Epithelial cell of proximal tubule (primary cell): ENCODE results near the gene TSPAN14. TPM values are rescaled to one million over a fixed set of nuclear protein-coding genes. Genes with fewer than 3 reads are reported as not detected.
"Not testable (repeated sequence)": the region's sequence is repeated elsewhere in the genome, so short reads cannot be mapped to it uniquely, and the experiment has no call there.

Experiments
- DNase-seq: peaks from one replicate; pipeline ENCODE4 v3.0.0-alpha.2; 2011; ENCODE audit warnings: low read depth
- H3K4me3 ChIP-seq: 2 replicates; pipeline ENCODE4 v1.5.1; 2011; ENCODE audit warnings: low read depth, mild to moderate bottlenecking, low read length
- total RNA-seq: library from RNA; depleted of rRNA; stranded (reverse); fragments of >200 nt; gene quantifications from 2 replicates; pipeline ENCODE4 v1.2.3, GENCODE V29; 2015
- TF ChIP-seq, protein P1 (sequence below): conservative IDR thresholded peaks from 2 replicates; pipeline ENCODE4 v1.5.1; 2012; ENCODE audit warnings: low read depth, mild to moderate bottlenecking, low read length

The TSPAN14 gene
- total RNA-seq, 1 donor from 2014 or later, result 139 TPM

DNA sequence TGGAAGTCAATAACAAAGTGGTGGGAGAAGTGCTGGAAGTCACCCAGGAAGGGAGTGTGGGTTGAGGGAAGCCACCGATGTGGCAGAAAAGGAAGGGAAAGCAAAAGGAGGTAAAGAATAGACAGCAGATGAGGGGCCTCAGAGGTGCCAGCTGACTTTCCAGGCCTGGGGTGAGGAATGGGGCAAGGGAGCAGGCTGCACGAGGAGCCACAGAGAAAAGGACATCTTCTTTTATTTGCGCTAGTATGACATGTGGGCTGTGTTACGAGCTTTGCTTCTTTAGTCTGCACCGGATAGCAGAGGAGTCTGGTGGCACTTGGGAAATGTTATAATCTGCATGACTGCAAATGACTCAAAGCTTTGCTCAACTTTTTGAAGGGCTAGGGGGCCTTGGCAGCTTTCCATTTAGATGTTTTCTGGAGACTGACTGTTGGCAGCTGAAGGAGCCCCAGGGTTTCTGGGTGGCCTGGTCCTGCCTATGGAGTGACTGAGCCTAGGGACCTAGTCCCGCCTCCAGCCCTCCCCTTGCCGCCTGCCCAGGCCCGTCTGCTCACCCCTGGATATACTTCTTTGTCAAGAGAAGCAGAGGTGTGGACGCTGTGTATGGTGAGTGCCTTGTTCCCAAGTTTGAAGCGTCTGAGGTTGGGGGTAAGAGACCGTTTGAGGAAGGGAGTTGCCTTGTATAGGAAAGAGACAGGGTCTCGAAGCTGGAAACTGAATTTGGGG lies 40.7 kb upstream of the TSPAN14 start:
- peak overlapping the region; percentile 33 for H3K4me3 ChIP-seq
- TF ChIP-seq, protein P1, sequence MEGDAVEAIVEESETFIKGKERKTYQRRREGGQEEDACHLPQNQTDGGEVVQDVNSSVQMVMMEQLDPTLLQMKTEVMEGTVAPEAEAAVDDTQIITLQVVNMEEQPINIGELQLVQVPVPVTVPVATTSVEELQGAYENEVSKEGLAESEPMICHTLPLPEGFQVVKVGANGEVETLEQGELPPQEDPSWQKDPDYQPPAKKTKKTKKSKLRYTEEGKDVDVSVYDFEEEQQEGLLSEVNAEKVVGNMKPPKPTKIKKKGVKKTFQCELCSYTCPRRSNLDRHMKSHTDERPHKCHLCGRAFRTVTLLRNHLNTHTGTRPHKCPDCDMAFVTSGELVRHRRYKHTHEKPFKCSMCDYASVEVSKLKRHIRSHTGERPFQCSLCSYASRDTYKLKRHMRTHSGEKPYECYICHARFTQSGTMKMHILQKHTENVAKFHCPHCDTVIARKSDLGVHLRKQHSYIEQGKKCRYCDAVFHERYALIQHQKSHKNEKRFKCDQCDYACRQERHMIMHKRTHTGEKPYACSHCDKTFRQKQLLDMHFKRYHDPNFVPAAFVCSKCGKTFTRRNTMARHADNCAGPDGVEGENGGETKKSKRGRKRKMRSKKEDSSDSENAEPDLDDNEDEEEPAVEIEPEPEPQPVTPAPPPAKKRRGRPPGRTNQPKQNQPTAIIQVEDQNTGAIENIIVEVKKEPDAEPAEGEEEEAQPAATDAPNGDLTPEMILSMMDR, result no peak
- no peak for DNase-seq

DNA sequence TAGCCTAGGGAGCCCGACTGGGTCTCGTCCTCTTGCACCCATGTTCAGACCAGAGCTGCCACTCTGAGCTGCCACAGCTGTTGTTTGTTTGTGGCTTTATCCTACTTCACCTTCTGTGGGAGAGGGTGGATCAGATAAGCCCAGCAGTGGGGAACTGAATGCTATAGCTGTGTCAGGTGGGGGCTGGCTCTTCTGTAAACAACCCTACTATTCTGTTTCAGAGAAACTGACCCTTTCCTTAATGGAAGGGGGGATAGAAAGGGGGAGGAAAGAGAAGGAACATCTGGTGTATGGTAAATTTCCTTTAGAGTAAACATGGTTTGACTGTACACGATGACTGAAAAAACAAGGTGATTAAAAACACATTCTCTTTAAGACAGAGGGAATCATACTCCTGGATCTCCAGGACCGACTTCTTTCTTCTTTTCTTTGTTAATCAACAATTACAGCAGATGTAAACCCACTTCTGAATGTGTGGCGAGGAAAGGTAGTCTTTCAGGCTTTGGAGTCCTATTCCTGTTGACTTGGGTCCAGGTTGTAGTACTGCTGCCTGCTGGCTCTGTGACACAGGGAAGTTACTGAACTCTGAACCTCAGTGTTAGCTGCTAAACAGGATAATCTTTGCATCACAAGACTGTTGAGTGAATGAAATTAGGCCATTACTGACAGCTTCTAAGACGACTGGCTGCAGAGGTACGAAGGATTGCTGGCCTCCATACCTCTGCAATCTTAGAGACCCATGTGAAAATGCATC lies 39.8 kb upstream of the TSPAN14 start:
- H3K4me3 ChIP-seq, result peak overlapping the region; percentile 33
- DNase-seq, result no peak
- TF ChIP-seq, protein P1, result no peak

DNA sequence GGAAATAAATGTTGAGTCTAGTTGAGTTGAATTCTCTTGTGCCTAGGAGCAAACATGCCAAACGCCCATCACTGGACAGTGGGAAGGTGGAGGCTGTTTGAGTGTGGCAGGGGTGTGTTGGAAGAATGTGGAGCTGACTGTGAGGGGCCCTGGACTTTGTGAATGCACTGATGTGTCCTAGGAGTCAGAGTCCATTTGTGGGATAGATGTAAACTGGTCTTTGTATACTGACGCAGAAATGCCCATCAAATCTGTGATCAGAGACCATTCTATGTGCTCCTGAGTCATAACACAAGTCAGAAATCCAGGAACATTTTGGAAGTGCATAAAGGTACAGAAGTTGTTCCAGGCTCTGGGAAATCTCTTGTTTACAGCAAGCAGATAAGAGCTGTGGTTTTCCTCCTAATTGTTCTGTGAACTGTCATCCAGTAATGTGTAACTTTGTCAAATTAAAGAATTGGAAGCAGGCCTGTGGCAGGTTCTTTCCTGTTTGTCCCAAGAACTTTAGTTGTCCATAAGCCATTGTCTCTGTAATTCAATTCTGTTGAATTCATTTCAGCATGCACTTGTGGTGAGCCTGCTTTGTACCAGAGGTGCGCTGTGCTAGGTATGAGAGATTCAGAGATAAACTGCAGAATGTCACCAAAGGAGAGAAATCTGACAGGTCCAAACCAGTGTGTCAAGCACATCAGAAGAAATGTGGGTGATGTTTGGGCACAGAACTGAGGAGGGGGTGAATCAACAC lies 38.2 kb upstream of the TSPAN14 start:
- TF ChIP-seq, protein P1, result no peak
- peak; percentile 46 for DNase-seq

DNA sequence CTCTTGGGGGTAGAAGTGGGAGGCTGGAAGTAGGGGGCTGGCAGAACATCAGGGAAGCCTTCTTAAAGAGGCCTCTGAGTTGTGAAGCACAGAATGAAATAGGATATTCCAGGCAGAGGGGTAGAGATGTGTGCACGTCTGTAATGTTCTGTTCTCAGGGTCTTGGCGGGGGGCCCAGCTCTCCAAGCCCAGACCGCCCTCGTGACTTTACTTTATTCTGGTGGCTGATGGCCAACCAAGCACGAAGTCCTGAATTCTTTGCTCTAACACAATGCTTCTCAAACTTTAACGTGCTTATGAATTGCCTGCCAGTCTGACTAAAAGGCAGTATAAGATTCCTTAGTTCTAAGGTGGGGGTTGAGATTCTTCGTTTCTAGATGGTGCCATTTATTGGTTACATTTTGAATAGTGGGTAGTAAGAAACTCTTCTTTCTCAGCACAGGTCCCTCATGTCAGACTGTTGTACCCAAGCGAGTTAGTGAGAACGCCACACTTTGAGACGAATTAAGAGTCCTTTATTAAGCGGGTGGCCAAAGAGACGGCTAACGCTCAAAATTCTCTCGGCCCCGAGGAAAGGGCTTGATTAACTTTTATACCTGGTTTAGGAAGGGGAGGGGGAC lies 37.5 kb upstream of the TSPAN14 start:
- TF ChIP-seq, protein P1, result no peak
- no peak for DNase-seq
- H3K4me3 ChIP-seq, result peak overlapping the region; percentile 22

More for the DNA sequence above, 38.2 kb upstream of the TSPAN14 start:
- H3K4me3 ChIP-seq, result peak overlapping the region; percentile 22

DNA sequence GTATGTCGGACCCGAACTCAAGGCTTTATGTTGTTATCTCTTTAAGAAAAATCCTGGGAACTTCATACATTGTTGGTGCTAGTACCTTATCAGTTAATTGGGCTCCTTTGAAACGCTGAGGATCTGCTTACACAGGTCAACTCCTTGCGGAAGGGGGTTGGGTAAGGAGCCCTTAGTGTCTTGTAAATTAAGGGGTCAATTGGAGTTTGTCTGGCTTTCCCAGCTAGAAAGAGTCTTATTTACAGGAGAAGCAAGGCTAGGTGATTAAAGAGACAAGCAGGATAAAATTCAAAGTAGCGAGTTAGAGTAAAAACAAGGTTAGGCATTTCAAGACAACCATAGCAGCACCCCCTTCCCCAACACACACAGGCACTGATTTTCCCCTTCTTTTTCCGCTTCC lies 36.9 kb upstream of the TSPAN14 start:
- not testable (repeated sequence) for DNase-seq, H3K4me3 ChIP-seq

DNA sequence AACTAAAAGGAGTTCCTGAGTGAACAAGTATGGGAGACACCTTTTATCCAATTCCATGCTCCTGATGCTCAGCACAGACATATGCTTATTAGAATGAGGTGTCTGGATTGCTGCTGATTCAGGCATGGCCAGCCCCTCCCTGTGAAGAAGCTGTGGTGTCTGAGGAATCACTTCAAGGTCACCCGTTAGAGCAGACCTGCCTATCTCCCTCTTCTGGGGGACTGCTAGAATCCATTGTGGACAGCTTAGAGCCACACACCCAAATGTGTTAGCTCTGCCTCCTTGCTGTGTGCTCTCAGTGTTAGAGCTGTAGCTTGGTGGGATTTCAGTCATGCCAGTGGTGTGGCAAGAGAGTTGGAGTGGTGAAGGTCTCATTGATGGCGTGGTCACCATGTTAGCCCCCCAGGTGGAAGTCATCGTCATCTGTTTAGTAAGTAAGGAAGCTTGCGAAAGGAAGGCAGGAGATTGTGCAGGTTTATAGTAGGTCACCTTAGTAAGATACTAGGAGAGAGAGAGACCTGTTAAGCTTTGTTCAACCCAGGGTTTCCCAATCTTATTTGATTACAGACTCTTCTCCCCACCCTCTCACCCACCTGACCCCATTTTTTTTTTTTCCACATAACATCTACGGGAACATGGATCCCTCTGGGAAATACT lies 32.9 kb upstream of the TSPAN14 start:
- DNase-seq, result no peak
- no peak overlapping the region for H3K4me3 ChIP-seq
- TF ChIP-seq, protein P1, result no peak
